ENCODE data around the gene GRPEL2.
A peak's percentile ranks its signal among the peaks of the same experiment; 100 is the strongest.

The GRPEL2 gene, protein sequence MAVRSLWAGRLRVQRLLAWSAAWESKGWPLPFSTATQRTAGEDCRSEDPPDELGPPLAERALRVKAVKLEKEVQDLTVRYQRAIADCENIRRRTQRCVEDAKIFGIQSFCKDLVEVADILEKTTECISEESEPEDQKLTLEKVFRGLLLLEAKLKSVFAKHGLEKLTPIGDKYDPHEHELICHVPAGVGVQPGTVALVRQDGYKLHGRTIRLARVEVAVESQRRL

DNA sequence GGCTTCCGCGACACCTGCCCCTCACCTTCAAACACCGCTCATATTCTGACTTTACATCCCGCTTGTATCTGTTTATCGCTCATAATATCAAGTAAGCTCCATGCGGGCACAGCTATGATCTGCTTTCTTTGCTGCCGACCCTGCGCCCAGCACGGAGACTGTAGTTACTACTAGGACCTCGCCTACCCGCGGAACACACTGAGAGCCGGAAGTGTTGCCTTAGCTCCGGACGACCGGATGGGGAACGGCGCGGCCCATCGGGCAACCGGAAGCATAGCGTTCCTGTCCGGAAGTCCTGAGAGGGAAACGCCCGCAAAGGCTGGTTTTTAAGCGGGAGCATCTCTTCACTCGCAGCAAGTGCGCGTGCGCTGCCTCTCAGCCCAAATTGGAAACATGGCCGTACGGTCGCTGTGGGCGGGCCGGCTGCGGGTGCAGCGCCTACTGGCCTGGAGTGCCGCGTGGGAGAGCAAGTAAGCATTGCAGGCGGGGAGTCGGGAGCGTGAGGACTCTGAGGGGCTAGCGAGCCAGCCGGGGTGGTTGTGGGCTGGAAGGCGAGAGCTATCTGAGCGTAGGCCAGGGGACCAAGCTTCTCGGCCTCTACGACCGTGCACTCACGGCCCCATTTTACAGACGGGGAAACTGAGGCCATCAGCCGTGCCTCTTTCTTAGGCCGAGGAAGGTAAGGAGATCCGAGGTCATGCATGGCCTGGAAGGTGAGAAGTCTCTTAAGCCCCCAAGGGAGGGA lies at the start of gene GRPEL2:
Gene GRPEL2 (plus strand): TSS at position 353 of the 745 bp plus-strand sequence. CDS start 41 bp downstream, at position 394.
- peak; percentile 75 to 98 (median 93) for DNase-seq

DNA sequence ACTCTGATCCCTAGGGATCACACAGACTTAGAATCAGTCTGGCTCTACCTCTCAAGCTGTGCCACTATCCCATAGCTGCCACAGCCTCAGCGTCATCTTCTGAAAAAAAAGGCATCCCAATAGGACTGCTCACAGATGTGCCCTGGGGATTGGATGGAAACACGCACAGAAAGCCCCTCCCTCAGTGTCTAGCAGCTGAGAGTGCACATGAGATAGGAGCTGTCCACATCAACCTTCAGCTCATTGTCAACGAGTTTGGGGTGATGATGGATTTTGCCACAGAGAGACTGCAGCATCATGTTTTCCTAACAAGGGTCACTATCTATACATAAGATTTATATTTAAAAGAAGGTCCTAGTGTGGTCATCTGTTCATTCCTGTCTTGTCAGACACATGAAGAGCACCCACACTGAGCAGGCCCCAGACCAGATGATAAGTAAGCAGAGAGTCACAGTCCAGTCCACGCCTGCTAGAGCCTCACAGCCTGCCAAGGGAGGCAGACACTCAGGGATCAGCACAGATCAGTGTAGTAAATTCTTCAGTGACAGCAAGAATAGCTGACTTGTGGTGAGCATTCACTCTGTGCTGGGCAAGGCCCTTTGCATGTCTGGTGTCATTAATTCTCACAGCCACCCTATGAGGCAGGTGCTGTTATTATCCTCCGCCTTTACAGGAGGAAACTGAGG lies 47.8 kb upstream of the GRPEL2 start:
- no peak for DNase-seq

DNA sequence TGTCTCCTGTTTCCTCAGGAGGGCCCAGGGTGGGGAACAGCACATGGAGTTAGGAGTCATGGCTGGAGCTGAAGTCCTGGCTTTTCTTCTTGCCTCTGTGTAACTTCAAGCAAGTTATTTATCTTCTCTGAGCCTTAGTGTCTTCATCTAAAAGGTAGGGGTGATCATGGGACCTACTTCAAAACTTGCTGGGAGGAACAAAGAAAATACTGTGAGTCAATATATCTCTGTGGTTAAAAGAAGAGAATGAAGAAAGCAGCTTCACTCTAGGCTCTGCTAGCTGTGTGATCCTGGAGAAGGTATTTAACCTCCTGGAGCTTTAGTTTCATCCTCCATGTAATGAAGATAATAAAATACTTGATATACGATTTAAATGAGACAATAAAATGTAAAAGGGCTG lies 47.1 kb upstream of the GRPEL2 start:
- no peak for DNase-seq

DNA sequence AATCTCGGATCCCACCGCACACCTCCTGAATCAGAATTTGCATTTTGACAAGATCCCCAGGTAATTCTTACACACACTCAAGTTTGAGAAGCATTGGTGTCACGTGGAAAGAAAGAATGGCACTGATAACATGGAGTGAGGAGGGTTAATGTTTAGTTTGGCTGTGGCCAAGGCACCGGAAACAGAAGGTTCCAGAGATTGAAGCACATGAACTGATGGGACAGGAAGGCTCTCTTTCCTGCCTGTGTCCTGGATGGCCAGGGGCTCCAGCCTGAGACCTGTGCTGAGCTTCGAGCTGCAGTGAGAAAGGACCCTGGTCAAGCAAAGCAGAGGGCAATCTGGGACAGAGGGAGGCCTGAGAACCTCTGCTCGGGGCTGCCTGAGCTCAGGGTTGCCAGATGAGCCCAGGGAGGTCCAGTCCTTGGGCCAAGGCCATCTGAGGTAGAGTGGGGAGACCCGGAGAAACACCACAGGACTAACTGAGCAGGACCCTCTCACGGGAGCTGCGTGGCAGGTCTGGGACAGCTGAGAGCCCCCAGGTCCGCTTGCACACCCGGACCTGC lies 46.4 kb upstream of the GRPEL2 start:
- DNase-seq, result no peak

DNA sequence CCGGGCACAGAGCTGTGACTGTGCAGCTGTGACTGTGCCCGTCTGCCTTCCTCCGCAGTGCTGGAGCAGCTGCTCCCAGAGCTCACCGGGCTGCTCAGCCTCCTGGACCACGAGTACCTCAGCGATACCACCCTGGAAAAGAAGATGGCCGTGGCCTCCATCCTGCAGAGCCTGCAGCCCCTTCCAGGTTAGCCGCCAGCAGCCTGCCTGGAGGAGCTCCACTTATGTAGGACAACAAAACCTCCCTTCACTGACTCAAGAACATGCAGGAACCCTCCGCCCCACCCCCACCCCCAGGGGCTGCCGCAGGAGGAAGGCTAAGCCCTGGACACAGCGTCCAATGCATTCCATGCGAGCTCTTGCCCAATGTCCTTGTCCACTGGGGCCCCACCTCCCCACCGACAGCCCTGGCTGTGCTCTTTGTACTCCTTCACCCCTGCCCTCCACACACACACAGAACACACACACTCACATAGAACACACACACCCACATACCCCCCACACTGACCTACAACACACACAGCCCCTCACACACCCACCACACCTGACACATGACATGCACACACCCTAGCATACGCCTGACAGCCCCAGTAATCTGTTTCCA lies 45.7 kb upstream of the GRPEL2 start:
- DNase-seq, result no peak

DNA sequence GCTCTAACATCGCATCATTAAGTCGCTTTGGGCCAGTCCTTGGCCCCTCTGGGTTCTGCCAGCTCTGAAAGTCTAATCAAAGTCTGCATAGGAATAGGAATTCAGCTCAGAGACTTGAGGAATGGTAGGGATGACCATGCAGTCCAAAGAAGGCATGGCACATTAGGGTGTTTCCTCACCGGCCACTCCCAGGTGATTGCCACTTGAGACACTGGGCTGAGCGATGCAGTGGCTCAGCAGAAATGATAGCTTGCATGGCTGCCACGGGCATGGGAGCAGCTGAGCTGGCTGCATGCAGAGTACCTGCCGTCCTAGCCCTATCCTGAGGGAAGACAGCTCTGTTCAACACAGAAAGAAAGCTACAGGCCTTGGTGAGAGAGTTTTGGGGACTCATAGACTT lies 44.9 kb upstream of the GRPEL2 start:
- DNase-seq, result no peak

DNA sequence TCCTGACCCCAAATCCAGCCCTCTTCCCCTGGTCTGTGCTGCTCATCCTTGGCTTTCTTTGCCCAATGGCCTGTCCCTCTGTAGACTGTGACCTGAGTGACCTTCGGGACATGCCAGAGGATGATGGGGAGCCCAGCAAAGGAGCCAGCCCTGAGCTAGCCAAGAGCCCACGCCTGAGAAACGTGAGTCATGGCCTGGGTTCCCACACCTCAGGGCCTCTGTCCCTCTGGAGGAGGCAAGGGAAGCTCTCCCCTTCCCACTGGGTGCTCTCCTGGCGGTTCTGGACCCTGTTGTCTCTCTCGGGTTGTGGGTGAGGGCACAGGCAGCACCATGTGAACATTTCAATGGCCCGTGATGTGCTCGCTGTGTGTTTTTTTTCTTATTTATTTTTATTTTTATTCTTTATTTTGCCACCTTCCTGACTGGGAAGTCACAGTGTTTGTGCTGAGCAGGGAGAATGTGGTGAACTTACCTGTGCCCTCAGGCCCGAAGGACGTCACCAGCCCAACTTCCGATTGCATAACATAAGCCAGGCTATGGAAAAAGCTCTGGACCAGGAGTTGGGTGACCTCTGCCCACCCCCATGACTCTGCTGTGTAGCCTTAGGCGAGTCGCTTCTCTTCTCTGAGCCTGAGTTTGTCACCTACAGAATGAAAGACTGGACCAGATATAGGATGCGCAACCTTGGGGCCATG lies 44.1 kb upstream of the GRPEL2 start:
- no peak for DNase-seq

DNA sequence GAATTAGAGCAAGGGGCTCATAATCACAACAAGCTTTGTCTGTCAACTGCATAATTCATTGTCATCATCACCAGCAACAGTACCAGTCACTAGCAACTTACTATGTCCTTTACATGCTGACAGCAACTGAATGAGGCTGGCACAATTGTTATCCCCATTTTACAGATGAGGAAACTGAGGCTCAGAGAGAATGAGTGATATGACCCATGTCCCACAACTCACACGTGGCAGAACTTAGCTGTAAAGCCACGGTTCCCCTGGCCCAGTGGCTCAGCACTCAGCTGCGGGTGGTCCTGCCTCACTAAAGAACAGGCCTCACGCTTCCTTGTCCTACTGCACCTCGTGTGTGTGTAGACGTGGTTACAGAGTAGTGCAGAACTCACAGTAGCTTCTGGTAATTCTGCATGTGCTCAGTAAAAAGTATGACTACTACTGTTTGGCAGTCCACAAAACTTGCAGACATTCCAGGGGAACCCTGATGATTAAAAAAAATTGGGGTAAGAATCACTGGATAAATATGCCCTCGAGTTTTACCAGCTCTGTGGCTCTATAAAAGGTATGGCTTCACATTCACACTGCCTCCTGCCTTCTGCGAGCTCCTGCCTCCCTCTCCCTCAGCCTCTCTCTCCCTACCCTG lies 43.4 kb upstream of the GRPEL2 start:
- no peak for DNase-seq

DNA sequence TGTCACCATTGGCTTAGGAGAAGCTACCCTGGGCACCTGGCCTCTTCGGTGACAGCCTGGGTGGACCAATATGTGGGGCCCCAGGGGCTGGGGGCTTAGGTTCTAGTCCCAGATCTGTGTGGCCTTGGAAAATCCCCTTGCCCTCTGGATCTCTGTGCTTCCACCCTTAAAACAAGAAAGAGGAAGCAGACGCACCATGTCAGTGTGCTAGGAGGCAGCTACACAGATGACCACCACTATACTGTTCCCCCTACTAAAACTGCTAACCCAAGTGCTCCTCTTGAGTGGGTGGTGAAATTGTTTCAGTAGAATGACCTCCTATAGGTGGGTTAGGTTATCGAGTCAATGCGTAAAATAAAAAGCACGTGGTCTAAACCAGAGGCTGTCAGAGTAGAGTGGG lies 42.7 kb upstream of the GRPEL2 start:
- no peak for DNase-seq

DNA sequence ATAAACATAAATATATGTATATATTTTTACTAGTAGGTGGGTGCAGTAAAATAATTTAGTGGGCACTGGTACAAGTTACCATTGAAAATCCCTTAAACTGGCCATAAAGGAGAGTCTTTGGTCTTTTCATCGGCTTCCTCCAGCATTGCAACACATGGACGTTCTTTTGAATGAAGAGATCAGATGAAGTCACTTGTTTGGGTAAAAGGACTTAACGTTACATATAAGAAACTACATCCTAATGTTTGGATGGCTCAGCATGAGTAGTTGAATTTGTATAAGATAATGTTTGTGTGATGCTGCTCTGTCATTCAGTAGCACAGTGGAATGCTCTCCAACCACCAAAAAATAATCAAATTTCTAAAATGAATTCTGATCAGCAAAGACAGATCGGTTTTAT lies 42.1 kb upstream of the GRPEL2 start:
- DNase-seq, result no peak

DNA sequence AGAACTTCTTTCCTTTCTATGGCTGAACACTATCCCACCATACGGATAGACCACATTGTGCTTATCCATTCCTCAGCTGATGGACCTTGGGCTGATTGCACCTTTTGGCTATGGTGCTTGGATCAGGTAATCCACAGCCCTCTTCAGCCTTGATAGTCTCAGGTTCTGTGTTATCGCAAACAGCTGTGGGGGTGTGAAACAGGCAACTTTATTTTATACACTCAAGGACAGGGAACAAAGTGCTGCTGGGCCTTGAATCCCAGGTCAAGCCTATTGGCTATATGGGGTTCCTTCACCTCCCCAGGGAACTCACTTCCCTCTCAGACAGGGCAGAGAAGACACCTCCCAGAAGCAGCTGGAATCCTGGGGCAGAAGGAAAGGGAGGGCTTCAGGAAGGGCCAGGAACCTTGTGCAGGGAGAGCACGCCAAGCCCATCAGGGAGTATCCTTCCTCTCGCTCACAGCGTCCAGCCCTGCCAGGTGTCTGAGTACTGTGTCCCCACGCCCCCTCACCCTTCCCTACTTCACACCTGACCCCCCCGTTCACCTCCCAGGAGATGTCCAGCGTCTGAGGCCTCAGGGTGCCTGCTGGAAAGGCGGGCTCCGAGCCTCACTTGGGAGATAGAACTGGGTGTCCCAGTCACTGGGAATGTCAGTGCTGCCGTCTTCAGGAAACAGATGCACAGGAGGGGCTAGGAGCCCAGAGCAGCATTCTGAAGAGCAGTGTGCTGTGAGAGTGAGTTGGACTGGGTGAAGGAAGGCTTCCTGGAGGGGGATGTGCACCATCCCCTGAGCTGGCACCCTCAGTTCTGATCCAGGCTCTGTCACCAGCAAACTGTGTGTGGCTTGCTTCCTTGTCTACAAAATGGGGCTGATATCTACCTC lies 40.9 kb upstream of the GRPEL2 start:
- no peak for DNase-seq

DNA sequence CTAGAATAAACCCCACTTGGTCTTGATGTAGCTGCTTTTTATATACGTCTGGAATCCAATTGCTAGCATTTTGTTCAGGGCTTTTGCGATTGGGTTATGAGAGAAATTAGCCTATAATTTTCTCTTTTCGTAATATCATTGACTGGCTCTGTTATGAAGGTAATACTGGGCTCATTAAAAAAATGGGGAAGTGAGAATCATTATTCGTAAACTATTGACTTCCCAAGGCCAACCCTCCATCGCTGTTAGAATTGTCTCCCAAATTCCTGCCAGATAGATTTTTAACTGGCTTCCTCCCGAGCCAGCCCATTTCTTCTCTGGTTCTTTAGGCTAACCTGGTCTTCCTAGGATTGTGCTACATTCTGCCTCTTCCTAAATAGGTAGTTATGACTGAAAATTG lies 35.9 kb upstream of the GRPEL2 start:
- no peak for DNase-seq

DNA sequence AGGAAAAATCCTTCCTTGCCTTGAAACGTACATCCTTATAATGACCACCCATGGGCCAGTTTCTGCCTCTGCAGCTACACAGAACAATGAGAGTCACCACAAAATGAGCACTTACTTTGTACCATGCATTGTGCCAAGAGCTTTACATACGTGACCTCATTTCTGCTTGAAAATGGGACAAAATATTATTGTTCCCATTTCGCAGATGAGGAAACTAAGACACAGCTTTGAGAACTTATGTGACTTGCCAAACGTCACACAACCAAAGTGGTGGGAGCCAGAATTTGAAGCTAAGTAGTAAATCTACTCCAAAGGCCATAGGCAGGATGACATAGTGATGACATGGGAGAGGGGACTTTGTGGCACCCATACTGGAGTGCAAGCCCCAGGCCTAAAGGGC lies 34.8 kb upstream of the GRPEL2 start:
- no peak for DNase-seq

DNA sequence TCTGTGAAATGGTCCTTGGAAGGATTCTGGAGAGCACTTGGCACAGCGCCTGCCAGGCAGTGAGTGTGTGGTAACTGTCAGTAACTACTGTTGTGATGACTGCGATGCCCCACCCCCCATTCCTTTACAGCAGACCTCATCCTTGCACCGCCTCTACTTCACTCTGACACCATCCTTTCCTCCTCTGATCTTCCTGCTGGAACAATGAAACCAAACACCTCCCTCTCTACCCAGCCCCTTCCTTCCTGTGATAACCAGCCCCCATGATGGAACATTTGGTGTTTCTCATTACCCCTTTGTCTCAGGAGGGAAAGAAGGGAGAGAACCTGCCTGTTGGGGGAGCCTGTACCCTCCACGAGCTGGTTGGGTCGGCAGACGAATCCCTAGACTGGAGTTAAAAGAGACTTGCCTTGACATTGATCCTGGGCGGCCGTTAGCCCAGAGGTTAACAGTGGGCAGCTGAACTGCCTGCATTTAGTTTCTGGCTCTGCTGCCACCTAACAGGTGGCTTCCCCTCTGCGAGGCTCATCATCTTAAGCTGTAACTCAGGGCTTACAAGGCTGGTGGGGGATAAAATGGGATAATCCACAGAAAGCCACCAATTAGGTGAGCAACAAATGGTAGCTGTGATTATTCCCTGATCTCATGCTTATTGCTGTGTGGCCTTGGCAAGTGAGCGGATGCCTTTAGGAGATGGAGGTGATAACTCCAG lies 34.2 kb upstream of the GRPEL2 start:
- no peak for DNase-seq

DNA sequence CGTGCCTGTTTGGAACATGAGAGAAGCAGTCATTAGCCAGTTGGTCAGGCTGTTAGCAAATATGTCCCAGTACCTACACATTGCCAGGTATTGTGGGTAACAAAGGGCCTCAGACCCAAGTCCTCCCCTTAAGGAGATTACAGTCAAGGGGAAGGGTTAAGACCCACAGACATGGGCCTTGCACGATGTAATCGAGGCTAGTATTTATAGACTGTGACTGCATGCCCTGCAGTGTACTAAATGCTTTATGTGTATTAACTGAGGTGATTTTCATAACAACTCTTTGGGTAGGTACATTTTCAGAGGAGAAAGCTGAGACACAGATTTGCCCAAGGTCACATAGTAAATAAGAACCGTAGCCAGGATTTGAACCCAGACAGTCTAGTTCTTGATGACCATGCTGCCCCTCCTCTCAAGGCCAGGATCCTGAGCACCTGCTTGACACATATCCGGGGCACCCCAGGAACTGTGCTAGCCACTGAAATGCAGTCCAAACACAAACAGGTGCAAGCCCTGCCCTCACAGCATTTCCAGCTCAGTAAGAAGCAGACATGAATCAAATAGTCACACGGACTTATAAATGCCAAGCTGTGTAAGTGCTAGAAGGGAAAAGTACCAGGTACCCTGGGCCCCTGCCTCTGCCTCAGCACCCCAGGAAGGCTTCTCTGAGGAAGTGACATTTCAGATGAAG lies 32.0 kb upstream of the GRPEL2 start:
- no peak for DNase-seq

DNA sequence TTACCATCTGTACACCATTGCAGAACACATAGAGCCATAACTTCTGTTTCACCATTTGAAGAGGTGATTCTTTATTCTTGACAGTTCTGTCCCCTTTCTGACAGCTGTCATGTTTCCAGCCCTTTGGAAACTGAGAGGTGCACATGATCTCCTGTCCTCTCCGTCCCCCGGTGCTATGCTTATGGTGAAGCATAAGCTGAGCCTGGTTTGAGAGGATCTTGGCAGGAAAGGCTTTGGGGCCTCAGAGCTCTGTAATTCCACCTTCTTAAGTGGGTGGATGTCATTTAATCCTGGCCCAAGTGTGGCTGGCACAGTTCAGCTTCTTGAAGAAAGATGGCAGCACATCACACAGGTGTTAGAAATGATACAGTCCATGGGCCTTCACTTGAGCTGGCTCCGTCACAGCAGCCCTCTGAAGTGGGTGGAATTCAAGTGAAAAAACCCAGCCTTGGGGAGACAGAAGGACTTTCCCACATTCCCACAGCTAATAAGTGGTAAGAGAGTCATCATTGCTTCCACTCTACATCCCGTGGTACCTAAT lies 30.7 kb upstream of the GRPEL2 start:
- DNase-seq, result no peak

DNA sequence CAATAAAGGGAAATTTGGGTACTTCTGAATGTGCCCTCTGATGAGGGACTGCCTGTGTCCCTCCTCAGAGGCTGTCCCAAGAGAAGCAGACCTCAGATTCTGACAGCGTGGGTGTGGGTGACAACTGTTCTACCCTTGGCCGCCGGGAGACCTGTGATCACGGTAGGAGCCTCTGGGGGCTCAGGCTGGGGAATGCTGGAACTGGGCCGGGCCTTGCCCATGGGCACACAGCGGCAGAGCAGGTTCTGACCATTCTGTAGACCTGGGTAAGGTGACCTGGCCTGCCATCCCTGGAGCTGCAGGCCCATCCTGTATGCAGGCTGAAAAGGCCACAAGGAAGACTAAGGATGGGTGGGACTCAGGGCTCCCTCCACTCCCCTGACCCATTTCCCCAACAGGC lies 29.5 kb upstream of the GRPEL2 start:
- no peak for DNase-seq
